Mesodermal cell (in vitro differentiated cells): ENCODE measurements around the gene PMVK.

Source experiments
- H3K27ac ChIP-seq: 2 replicates; pipeline ENCODE4 v1.7.0; 2013; ENCODE audit warnings: mild to moderate bottlenecking, low read depth, low read length, moderate library complexity; ENCODE audit not compliant: severe bottlenecking
- H3K36me3 ChIP-seq: 2 replicates; pipeline ENCODE4 v1.7.1; 2013; ENCODE audit warnings: mild to moderate bottlenecking, low read length, moderate library complexity; ENCODE audit not compliant: control insufficient read depth, insufficient read depth
- H3K4me1 ChIP-seq: one replicate; pipeline ENCODE4 v1.7.1; 2013; ENCODE audit warnings: mild to moderate bottlenecking, low read length; ENCODE audit not compliant: insufficient read depth, control insufficient read depth, poor library complexity, severe bottlenecking
- H3K4me3 ChIP-seq: 2 replicates; pipeline ENCODE4 v1.7.0; 2013; ENCODE audit warnings: low read length, control low read depth, mild to moderate bottlenecking; ENCODE audit not compliant: insufficient read depth, poor library complexity, severe bottlenecking; ENCODE audit errors: extremely low read depth
- H3K9me3 ChIP-seq: 2 replicates; pipeline ENCODE4 v1.7.1; 2013; ENCODE audit warnings: mild to moderate bottlenecking, low read length, moderate library complexity; ENCODE audit not compliant: control insufficient read depth
- WGBS, 2 experiments: methylation state at CpG; one replicate each; pipeline ENCODE4 v1.1.5; 2013; ENCODE audit warnings: missing lambda C conversion rate in 2 of 2; ENCODE audit not compliant: insufficient coverage in 2 of 2; 5-methylcytosine and 5-hydroxymethylcytosine counted together

PMVK gene

GRCh38 chr1:154937085-154937987 lies 817 bp upstream of the PMVK start:
- peak overlapping the region; percentile 59 for H3K4me3 ChIP-seq
- no peaks in the 10 kb centered on the region for H3K9me3 ChIP-seq
- WGBS, 2 experiments, result 0% methylated on average over 29 to 34 of the region's 36 CpGs
- H3K4me1 ChIP-seq, result peaks cover 11% of the 10 kb centered on the region
- no peaks in the 10 kb centered on the region for H3K36me3 ChIP-seq
- peak overlapping the region; percentile 100 for H3K27ac ChIP-seq

DNA sequence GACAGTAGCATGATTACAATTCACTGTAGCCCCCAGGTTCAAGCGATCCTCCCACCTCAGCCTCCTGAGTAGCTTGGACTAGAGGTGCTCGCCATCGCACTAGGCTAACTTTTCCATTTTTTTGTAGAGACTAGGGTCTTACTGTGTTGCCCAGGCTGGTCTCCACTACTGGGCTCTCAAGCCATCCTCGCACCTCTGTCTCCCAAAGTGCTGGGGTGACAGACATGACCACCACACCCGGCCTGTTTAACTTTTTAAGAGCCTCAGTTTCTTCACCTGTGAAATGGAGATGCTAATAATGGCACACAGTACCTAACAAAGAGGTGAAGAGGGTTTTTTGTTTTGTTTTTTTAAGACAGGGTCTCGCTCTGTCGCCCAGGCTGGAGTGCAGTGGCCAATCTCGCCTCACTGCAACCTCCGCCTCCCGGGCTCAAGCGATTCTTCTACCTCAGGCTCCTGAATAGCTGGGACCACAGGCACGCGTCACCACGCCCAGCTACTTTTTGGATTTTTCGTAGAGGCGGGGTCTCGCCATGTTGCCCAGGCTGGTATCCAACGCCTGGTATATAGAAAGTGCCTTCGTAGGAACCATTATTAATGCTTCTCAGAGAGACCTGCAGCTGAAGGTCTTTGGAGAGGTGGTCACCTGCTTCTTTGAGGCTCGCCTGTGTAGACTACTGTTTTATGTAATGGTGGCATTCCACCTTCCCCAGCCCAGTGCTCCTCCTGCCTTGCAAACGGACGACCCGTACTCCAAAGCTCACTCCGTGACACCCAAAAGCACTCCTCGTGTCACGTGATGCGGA lies 567 bp downstream of the PMVK start:
- H3K9me3 ChIP-seq, result no peaks in the 10 kb centered on the region
- H3K36me3 ChIP-seq, result no peaks in the 10 kb centered on the region
- peak overlapping the region; percentile 59 for H3K4me3 ChIP-seq
- 58 to 65% methylated on average over 22 of the region's 27 CpGs for WGBS, 2 experiments
- H3K27ac ChIP-seq, result peak overlapping the region; percentile 100
- H3K4me1 ChIP-seq, result no peaks in the 10 kb centered on the region

- H3K36me3 ChIP-seq, result no peaks in the 10 kb centered on the region
- no peak overlapping the region for H3K27ac ChIP-seq
- WGBS, 2 experiments, result 88 to 94% methylated on average over 4 to 5 of the region's 5 CpGs
- no peaks in the 10 kb centered on the region for H3K9me3 ChIP-seq
- no peak overlapping the region for H3K4me3 ChIP-seq
- no peaks in the 10 kb centered on the region for H3K4me1 ChIP-seq
These were observed 2.1 kb downstream of the PMVK start for GRCh38 chr1:154934358-154934948.

- 91 to 94% methylated on average over 8 of the region's 11 CpGs for WGBS, 2 experiments
- Histone ChIP-seq H3K36me3 (peaks cover 5% of the 10 kb centered on the region), H3K4me1 (no peaks in the 10 kb centered on the region), H3K9me3 (no peaks in the 10 kb centered on the region), H3K27ac (no peak overlapping the region), H3K4me3 (no peak overlapping the region)
These were observed 4.5 kb downstream of the PMVK start for GRCh38 chr1:154931940-154932487.

GRCh38 chr1:154926201-154926600 lies 10.3 kb downstream of the PMVK start:
- H3K36me3 ChIP-seq, result peaks cover 24% of the 10 kb centered on the region
- no peaks in the 10 kb centered on the region for H3K9me3 ChIP-seq
- no peak overlapping the region for H3K4me3 ChIP-seq
- H3K4me1 ChIP-seq, result no peaks in the 10 kb centered on the region
- WGBS, 2 experiments, result 97 to 98% methylated on average over 8 to 13 of the region's 13 CpGs
- no peak overlapping the region for H3K27ac ChIP-seq

DNA sequence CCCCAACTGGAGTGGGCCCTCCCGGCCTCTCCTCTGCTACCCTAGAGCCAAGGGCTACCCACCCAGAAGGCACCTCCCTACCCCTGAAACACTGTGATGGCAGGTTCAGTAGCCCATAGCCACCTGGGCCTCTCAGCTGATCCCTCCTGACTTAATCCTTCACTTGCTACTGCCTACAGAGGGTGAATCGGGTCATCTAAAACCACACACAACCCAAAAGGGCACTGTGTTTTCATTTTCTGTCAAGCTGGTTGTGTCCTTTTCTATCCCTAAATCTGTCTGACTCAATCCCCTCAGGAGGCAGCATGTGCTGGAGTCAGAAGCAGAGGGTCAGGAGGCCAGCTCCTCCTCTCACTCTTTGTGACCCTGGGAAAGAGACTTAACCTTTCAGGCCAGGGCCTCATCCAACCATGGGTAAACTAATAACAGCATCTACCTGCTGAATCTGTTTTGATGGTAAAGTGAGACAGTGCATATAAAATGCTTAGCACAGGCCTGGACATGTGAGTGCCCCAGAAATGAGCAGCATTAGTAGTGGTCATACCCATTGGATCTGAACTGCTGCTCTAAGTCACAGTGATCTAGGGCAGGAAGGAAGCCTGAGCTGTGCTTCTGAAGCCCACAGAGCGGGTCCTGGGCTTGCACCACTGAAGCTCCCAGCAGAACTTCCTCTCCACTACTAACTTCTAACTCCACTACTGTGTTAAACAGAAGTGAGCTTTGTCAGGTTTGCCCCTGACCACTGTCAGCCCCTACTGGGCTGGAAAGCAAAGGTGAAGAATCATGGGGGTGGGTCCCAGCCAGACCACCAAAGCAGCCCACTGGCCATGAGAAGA lies 11.0 kb downstream of the PMVK start:
- Histone ChIP-seq H3K4me1 (no peaks in the 10 kb centered on the region), H3K36me3 (peaks cover 24% of the 10 kb centered on the region), H3K4me3 (no peak overlapping the region), H3K27ac (no peak overlapping the region), H3K9me3 (no peaks in the 10 kb centered on the region)
- WGBS, 2 experiments, result 100% methylated on average over 1 to 2 of the region's 3 CpGs

DNA sequence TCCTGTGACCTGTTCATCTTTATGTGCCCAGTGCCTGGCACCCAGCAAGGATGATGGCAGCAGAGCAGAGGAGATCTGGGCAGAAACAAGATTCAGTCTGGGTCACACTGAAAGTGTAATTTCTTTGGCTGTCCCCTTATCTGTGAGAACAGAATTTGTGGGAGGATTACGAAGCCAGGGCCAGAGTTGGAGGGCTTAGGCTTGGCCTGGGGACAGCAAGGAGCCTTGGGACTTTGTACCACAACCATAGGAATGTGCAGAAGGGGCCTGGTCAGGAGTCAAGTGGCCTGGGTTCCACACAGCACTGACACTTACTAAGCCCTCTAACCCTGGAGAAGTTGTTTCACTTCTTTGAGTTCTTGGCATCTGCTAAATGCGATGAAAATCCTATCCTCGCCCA lies 12.8 kb downstream of the PMVK start:
- Histone ChIP-seq H3K9me3 (no peaks in the 10 kb centered on the region), H3K4me1 (no peaks in the 10 kb centered on the region), H3K27ac (no peak overlapping the region), H3K4me3 (no peak overlapping the region), H3K36me3 (peaks cover 19% of the 10 kb centered on the region)
- WGBS, 2 experiments, result 100% methylated on average over 2 to 3 of the region's 3 CpGs

- H3K27ac ChIP-seq, result no peak overlapping the region
- whole genome bisulfite sequencing, 2 experiments, result 91 to 100% methylated on average over 1 of the region's 3 CpGs
These were observed 23.2 kb downstream of the PMVK start for GRCh38 chr1:154913273-154913672.

DNA sequence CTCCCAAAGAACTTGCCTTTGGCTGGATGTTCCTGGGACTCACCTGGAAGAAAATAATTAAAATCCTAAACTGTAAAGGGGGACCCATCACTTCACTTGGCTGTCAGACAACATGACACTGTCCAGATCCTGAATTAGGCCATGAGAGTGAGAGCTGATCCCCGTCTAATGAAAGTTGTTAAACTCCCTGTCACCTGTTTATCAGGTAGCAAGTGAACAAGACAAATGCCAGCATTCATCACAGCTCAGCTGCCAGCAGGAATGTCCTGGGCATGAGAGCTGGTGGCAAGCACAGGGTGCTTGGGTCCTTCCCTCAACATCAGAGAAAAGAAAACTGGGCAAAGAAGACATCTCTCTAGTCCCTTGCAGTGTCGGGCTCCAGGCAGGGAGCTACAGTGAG lies 23.8 kb downstream of the PMVK start:
- Histone ChIP-seq H3K4me3 (no peak overlapping the region), H3K9me3 (peaks cover 6% of the 10 kb centered on the region), H3K36me3 (no peaks in the 10 kb centered on the region), H3K27ac (no peak overlapping the region), H3K4me1 (no peaks in the 10 kb centered on the region)
- 63 to 100% methylated on average over 2 of the region's 2 CpGs for WGBS, 2 experiments

More at GRCh38 chr1:154913273-154913672, 23.2 kb downstream of the PMVK start:
- no peak overlapping the region for H3K4me3 ChIP-seq
- no peaks in the 10 kb centered on the region for H3K36me3 ChIP-seq
- peaks cover 5% of the 10 kb centered on the region for H3K9me3 ChIP-seq
- no peaks in the 10 kb centered on the region for H3K4me1 ChIP-seq
